GM12878 (cell line): ENCODE measurements around the gene KRT86. TPM values are rescaled to one million over a fixed set of nuclear protein-coding genes. Genes with fewer than 3 reads are reported as not detected.

Source experiments
- ATAC-seq: fragments of 200-7000 bp; cut with Tn5 transposase; 3 replicates; pipeline ENCODE4 v1.9.1; 2020; ENCODE audit warnings: mild to moderate bottlenecking, moderate library complexity
- BruUV-seq: library from RNA; stranded (reverse); fragments of 400-500 nt; replicated peaks from 2 replicates; lab custom pipeline; 2021; lab: Mats Ljungman, UMichigan
- CTCF ChIA-PET: fragments of 300-600 bp; sonication (Branson Sonifier 250); formaldehyde crosslinking; extraction: SDS; loops from one replicate; lab custom pipeline; 2021; ENCODE audit warnings: inconsistent platforms; lab: Yijun Ruan, JAX
- POLR2A ChIA-PET: fragments of 350-600 bp; formaldehyde crosslinking; extraction: SDS; loops from one replicate; lab custom pipeline; 2021; ENCODE audit warnings: inconsistent platforms; lab: Charles Lee
- RAD21 ChIA-PET: fragments of 300-600 bp; sonication (Branson Sonifier 250); formaldehyde crosslinking; loops from one replicate; lab custom pipeline; 2023; ENCODE audit warnings: antibody characterized with exemption; ENCODE audit not compliant: unreplicated experiment; lab: Charles Lee
- SMC1A ChIA-PET: fragments of 300-600 bp; sonication (Branson Sonifier 250); formaldehyde crosslinking; loops from one replicate; lab custom pipeline; 2023; ENCODE audit not compliant: unreplicated experiment, uncharacterized antibody; lab: Charles Lee
- DNase-seq: peaks from one replicate; pipeline ENCODE4 v3.0.0-alpha.2; 2011; ENCODE audit warnings: low read depth, low spot score
- FAIRE-seq: peaks from 3 replicates; lab custom pipeline; 2011; peaks lifted over from hg19 to GRCh38; lab: Jason Lieb, UNC
- H2AFZ ChIP-seq: 2 replicates; pipeline ENCODE4 v1.6.0; 2011; ENCODE audit warnings: low read depth, low read length, control low read depth; ENCODE audit not compliant: control insufficient read depth
- H3K27ac ChIP-seq: 2 replicates; pipeline ENCODE4 v1.5.1; 2011; ENCODE audit warnings: control low read depth; ENCODE audit not compliant: control insufficient read depth, insufficient read depth
- H3K27me3 ChIP-seq, 2 experiments: replicated peaks in 1 of 2; 2 replicates each; pipeline versions ENCODE4 v1.6.0 to v1.6.1; 2011; ENCODE audit warnings: low read length in 1 of 2; ENCODE audit not compliant: control insufficient read depth in 2 of 2, insufficient read depth in 2 of 2
- H3K36me3 ChIP-seq, 2 experiments: 2 replicates each; pipeline ENCODE4 v1.5.1; 2011; ENCODE audit warnings: low read length in 1 of 2; ENCODE audit not compliant: control insufficient read depth in 2 of 2, insufficient read depth in 2 of 2
- H3K4me1 ChIP-seq: 2 replicates; pipeline ENCODE4 v1.6.1; 2011; ENCODE audit warnings: mild to moderate bottlenecking, low read length, moderate library complexity, mixed read lengths; ENCODE audit not compliant: control insufficient read depth, insufficient read depth
- H3K4me2 ChIP-seq: 2 replicates; pipeline ENCODE4 v1.6.0; 2011; ENCODE audit warnings: control low read depth; ENCODE audit not compliant: control insufficient read depth, insufficient read depth
- H3K4me3 ChIP-seq: fragments of 200-600 bp; sonication (generic); 2 replicates; pipeline ENCODE4 v1.5.1; 2016
- H3K79me2 ChIP-seq: 2 replicates; pipeline ENCODE4 v1.6.0; 2011; ENCODE audit warnings: low read length; ENCODE audit not compliant: control insufficient read depth, insufficient read depth
- H3K9ac ChIP-seq: 2 replicates; pipeline ENCODE4 v1.8.0; 2011; ENCODE audit warnings: low read length, control low read depth, mixed read lengths; ENCODE audit not compliant: control insufficient read depth, insufficient read depth
- H3K9me3 ChIP-seq: replicated peaks from 3 replicates; pipeline ENCODE4 v1.5.1; 2011; ENCODE audit warnings: mild to moderate bottlenecking, low read length; ENCODE audit not compliant: control insufficient read depth, insufficient read depth
- H4K20me1 ChIP-seq: 2 replicates; pipeline ENCODE4 v1.6.0; 2011; ENCODE audit not compliant: control insufficient read depth, insufficient read depth
- BRCA1 ChIP-seq: IDR thresholded peaks from 2 replicates; pipeline ENCODE4 v1.6.1; 2011; ENCODE audit warnings: low read depth, low read length, improper control_type of control experiment
- DPF2 ChIP-seq: fragments of 450-650 bp; IDR thresholded peaks from 2 replicates; pipeline ENCODE4 v1.6.1; 2017; ENCODE audit warnings: mild to moderate bottlenecking
- WGBS: methylation state at CpG from one replicate; pipeline ENCODE4 v1.1.6; 2016; ENCODE audit warnings: low lambda C conversion rate; ENCODE audit not compliant: insufficient replicate concordance, insufficient coverage; ENCODE audit errors: missing lambda C conversion rate; 5-methylcytosine and 5-hydroxymethylcytosine counted together
- in situ Hi-C: fragments of 300-500 bp; cut with MboI; formaldehyde crosslinking; loops from 9 replicates; pipeline ENCODE4 v1.14.3; 2018; ENCODE audit warnings: mixed read lengths
- intact Hi-C: fragments of 100-400 bp; cut with micrococcal nuclease; formaldehyde crosslinking; loops from one replicate; pipeline ENCODE4 v1.14.2; 2022; ENCODE audit not compliant: unreplicated experiment
- polyA plus RNA-seq, 11 experiments: library from polyadenylated mRNA; depleted of rRNA in 4 of 11; unstranded in 6 of 11; stranded (reverse) in 5 of 11; fragments of >200 nt; fragmentation: Nextera tagmentation in 4 of 11; fragmentation: Illumina TruSeq in 1 of 11; extraction: Ambion mirVana in 4 of 11; extraction: Trizol in 1 of 11; gene quantifications; 1 replicate in 1 of 11; 2 replicates in 10 of 11; pipeline versions ENCODE4 v1.2.1 to v1.2.3, GENCODE V29; 2011 to 2016; ENCODE audit warnings: inconsistent platforms in 2 of 11, missing spikeins in 2 of 11, low read depth in 1 of 11
- total RNA-seq, 4 experiments: library from RNA; depleted of rRNA in 3 of 4; stranded (reverse); fragments of >200 nt in 3 of 4; fragmentation: Illumina TruSeq in 1 of 4; extraction: Trizol in 1 of 4; gene quantifications; 2 replicates each; pipeline versions ENCODE4 v1.2.1 to v1.2.3, GENCODE V29; 2013 to 2021
- TF ChIP-seq, protein P1 (sequence below): IDR thresholded peaks from 2 replicates; pipeline ENCODE4 v1.6.1; 2011; ENCODE audit warnings: mild to moderate bottlenecking, low read depth, low read length, moderate library complexity; ENCODE audit not compliant: insufficient replicate concordance
- TF ChIP-seq, protein P2 (sequence below): fragments of 450-650 bp; IDR thresholded peaks from 2 replicates; pipeline ENCODE4 v1.6.1; 2016; ENCODE audit warnings: mild to moderate bottlenecking, moderate library complexity, borderline replicate concordance
- TF ChIP-seq, protein P3 (sequence below): fragments of 450-650 bp; IDR thresholded peaks from 2 replicates; pipeline ENCODE4 v1.6.1; 2018; ENCODE audit warnings: mild to moderate bottlenecking, low read depth, moderate library complexity; ENCODE audit not compliant: partially characterized antibody

Gene KRT86
- total and polyA plus RNA-seq, 10 of the 15 experiments (the other 5 are each of a cell fraction or from before 2014, with no cell fraction given), result 0.11 to 0.54 (median 0.18) TPM; not detected in 4

DNA sequence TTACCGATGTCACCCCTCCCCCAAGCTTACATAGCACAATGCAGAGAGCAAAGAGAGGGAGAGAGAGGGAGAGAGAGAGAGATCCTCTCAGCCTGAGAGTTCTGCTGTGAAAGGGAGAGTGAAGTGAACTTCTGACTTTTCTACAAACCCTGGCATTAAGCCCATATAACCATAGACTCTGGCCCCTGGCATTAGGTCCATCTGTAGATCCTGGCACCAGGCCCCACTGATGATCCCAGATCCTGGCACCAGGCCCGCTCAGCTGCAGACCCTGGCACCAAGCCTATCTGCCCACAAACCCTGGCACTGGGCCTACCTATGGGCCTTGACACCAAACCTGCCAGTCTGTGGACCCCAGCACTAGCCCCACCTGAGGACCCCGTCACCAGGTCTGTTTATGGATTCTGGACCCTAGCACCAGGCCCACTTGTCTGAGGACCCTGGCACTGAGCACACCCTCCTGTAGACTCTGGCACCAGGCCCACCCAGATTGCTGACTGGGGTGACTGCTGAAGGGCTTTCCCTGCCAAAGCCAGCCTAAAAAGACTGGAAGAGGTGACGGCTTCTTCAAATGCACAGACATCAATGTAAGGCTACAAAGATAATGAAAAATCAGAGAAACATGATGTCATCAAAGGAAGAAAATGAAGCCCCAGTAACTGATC, 61.3 kb downstream of the KRT86 start:
- TF ChIP-seq DPF2 (no peak), BRCA1 (no peak)
- TF ChIP-seq, protein P1, sequence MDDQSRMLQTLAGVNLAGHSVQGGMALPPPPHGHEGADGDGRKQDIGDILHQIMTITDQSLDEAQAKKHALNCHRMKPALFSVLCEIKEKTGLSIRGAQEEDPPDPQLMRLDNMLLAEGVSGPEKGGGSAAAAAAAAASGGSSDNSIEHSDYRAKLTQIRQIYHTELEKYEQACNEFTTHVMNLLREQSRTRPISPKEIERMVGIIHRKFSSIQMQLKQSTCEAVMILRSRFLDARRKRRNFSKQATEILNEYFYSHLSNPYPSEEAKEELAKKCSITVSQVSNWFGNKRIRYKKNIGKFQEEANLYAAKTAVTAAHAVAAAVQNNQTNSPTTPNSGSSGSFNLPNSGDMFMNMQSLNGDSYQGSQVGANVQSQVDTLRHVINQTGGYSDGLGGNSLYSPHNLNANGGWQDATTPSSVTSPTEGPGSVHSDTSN, result no peak
- TF ChIP-seq, all 136 proteins: peak for 0
- no peaks in the 10 kb centered on the region for H3K4me1 ChIP-seq
- CTCF ChIA-PET, result interaction anchor here (0.8 to 0.9 kb wide), 2 partner anchors 50 to 57 kb away, joined by 3 read pairs; no protein-coding TSS in a partner anchor
- H3K9me3 ChIP-seq, result no peaks in the 10 kb centered on the region; the same call in 2 of the 3 replicates
- DNase-seq (no peak), ATAC-seq (no peak), FAIRE-seq (no peak)
- in situ Hi-C loops (no loop called here), intact Hi-C loops (no loop called here)
- SMC1A ChIA-PET, result no interaction called here
- no peak overlapping the region for H3K9ac ChIP-seq
- no peak overlapping the region for H3K4me3 ChIP-seq
- H3K4me2 ChIP-seq, result no peak overlapping the region
- H3K36me3 ChIP-seq, result no peaks in the 10 kb centered on the region
- H3K79me2 ChIP-seq, result no peaks in the 10 kb centered on the region
- no peak overlapping the region for H3K27ac ChIP-seq
- POLR2A ChIA-PET, result no interaction called here
- peaks cover 0 to 2% of the 10 kb centered on the region in 2 experiments; a peak in 2 of 4 replicates for H3K27me3 ChIP-seq
- RAD21 ChIA-PET, result no interaction called here
- no peak overlapping the region for H2AFZ ChIP-seq
- no peaks in the 10 kb centered on the region for H4K20me1 ChIP-seq
- no TSS peak for BruUV-seq
- 53% methylated on average over 4 of the region's 4 CpGs for WGBS

DNA sequence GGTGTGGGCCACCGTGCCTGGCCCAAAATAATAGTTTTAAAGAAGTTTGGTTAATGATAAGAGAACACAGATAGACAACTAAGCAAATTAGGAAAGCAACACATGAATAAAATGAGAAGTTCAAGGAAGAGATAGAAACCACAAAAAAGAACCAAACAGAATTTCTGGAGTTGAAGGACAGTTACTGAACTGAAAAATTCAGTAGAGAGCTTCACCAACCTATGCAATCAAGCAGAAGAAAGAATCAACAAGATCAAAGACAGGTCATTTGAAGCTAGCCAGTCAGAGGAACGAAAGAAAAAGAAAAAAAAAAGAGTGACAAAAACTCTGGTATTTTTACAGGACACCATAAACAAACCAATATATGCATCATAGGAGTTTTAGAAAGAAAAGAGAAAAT, 62.2 kb downstream of the KRT86 start:
- in situ Hi-C loops, result no loop called here
- no peak overlapping the region for H2AFZ ChIP-seq
- POLR2A ChIA-PET, result interaction anchor here (1.2 kb wide), 1 partner anchor 11 kb away, joined by 3 read pairs; no protein-coding TSS in a partner anchor
- intact Hi-C loops, result no loop called here
- H3K27me3 ChIP-seq, result peaks cover 0 to 2% of the 10 kb centered on the region in 2 experiments; a peak in 2 of 4 replicates
- no peak overlapping the region for H3K9ac ChIP-seq
- no peaks in the 10 kb centered on the region for H3K79me2 ChIP-seq
- H3K4me2 ChIP-seq, result no peak overlapping the region
- H4K20me1 ChIP-seq, result no peaks in the 10 kb centered on the region
- no peaks in the 10 kb centered on the region; the same call in 2 of the 3 replicates for H3K9me3 ChIP-seq
- no peak for ATAC-seq
- no peak for FAIRE-seq
- CTCF ChIA-PET, result interaction anchor here (1.0 to 2.2 kb wide), 3 partner anchors 9 to 15 kb away, joined by 3 to 7 read pairs (median 3); no protein-coding TSS in a partner anchor
- RAD21 ChIA-PET, result no interaction called here
- SMC1A ChIA-PET, result interaction anchor here (0.9 kb wide), 1 partner anchor 168 kb away, joined by 3 read pairs; no protein-coding TSS in a partner anchor
- WGBS, result 0% methylated on average over 2 of the region's 2 CpGs
- H3K4me3 ChIP-seq, result no peak overlapping the region
- no peaks in the 10 kb centered on the region for H3K4me1 ChIP-seq
- no TSS peak for BruUV-seq
- H3K36me3 ChIP-seq, result no peaks in the 10 kb centered on the region
- no peak overlapping the region for H3K27ac ChIP-seq
- no peak for DNase-seq
- TF ChIP-seq, protein P2, sequence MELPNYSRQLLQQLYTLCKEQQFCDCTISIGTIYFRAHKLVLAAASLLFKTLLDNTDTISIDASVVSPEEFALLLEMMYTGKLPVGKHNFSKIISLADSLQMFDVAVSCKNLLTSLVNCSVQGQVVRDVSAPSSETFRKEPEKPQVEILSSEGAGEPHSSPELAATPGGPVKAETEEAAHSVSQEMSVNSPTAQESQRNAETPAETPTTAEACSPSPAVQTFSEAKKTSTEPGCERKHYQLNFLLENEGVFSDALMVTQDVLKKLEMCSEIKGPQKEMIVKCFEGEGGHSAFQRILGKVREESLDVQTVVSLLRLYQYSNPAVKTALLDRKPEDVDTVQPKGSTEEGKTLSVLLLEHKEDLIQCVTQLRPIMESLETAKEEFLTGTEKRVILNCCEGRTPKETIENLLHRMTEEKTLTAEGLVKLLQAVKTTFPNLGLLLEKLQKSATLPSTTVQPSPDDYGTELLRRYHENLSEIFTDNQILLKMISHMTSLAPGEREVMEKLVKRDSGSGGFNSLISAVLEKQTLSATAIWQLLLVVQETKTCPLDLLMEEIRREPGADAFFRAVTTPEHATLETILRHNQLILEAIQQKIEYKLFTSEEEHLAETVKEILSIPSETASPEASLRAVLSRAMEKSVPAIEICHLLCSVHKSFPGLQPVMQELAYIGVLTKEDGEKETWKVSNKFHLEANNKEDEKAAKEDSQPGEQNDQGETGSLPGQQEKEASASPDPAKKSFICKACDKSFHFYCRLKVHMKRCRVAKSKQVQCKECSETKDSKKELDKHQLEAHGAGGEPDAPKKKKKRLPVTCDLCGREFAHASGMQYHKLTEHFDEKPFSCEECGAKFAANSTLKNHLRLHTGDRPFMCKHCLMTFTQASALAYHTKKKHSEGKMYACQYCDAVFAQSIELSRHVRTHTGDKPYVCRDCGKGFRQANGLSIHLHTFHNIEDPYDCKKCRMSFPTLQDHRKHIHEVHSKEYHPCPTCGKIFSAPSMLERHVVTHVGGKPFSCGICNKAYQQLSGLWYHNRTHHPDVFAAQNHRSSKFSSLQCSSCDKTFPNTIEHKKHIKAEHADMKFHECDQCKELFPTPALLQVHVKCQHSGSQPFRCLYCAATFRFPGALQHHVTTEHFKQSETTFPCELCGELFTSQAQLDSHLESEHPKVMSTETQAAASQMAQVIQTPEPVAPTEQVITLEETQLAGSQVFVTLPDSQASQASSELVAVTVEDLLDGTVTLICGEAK, result no peak
- TF ChIP-seq, protein P3, sequence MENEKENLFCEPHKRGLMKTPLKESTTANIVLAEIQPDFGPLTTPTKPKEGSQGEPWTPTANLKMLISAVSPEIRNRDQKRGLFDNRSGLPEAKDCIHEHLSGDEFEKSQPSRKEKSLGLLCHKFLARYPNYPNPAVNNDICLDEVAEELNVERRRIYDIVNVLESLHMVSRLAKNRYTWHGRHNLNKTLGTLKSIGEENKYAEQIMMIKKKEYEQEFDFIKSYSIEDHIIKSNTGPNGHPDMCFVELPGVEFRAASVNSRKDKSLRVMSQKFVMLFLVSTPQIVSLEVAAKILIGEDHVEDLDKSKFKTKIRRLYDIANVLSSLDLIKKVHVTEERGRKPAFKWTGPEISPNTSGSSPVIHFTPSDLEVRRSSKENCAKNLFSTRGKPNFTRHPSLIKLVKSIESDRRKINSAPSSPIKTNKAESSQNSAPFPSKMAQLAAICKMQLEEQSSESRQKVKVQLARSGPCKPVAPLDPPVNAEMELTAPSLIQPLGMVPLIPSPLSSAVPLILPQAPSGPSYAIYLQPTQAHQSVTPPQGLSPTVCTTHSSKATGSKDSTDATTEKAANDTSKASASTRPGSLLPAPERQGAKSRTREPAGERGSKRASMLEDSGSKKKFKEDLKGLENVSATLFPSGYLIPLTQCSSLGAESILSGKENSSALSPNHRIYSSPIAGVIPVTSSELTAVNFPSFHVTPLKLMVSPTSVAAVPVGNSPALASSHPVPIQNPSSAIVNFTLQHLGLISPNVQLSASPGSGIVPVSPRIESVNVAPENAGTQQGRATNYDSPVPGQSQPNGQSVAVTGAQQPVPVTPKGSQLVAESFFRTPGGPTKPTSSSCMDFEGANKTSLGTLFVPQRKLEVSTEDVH, result no peak
